GM21381 (cell line): ENCODE measurements around the gene NUP98.
"Not testable (repeated sequence)": the region's sequence is repeated elsewhere in the genome, so short reads cannot be mapped to it uniquely, and the experiment has no call there.

ENCODE experiments used
- ATAC-seq: cut with Tn5 transposase; IDR thresholded peaks from one replicate; pipeline ENCODE4 v1.9.1; 2021; ENCODE audit warnings: mild to moderate bottlenecking, moderate library complexity; ENCODE audit not compliant: unreplicated experiment

Gene NUP98

GRCh38 chr11:3827434-3828186 lies 30.3 kb upstream of the NUP98 start:
- ATAC-seq, result no peak

DNA sequence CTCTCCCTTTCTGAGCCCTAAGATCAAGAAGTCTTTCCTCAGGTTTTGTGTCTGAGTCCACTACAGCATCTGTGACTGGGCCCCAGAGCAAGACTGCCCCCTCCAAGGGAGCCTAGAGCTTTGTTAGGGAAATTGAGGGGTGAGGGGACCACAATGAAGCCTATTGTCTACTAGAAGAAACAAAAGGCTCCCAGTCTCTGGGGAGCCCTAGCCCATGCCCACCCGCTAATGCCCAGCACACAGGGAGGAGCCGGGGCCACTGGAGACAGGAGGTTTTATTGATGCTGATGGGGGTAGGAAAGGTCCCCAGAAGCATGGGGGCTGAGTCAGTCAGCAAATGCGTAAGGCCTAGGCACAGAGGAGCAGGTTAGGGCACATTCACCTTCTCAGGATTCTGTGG lies 29.4 kb upstream of the NUP98 start:
- ATAC-seq, result no peak

DNA sequence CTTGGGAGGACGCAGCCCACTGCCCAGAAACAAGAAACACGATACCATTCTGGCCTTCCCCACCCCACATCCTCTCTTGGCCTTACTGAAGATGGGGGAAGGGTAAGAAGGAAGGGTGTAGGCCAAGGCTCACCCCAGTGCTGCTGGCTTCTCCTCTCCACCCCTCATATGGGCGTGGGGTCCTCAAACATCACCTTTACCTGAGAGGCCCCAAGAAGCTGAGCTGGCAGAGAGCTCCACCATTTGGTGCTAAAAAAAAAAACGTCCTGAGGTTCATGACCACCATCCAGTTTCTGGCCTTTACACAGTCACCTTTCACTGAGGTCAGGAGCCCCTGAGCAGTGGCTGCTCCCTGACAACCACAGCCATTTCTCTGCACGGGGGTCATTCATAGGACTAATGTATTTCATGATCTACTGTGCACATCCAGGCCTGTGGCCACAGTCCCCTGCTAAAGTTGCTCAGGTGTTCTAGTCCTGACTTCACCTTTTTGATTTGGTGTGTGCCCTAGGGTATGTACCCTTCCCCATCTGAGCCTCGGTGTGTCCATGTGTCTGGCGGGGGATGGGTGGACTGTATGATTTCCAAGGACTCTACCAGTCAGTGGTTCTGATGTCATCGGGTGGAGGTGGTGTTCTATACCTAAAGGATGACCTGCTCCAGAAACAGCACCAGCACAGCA lies 28.3 kb upstream of the NUP98 start:
- ATAC-seq, result no peak

GRCh38 chr11:3824714-3825472 lies 27.5 kb upstream of the NUP98 start:
- peak; percentile 76 for ATAC-seq

DNA sequence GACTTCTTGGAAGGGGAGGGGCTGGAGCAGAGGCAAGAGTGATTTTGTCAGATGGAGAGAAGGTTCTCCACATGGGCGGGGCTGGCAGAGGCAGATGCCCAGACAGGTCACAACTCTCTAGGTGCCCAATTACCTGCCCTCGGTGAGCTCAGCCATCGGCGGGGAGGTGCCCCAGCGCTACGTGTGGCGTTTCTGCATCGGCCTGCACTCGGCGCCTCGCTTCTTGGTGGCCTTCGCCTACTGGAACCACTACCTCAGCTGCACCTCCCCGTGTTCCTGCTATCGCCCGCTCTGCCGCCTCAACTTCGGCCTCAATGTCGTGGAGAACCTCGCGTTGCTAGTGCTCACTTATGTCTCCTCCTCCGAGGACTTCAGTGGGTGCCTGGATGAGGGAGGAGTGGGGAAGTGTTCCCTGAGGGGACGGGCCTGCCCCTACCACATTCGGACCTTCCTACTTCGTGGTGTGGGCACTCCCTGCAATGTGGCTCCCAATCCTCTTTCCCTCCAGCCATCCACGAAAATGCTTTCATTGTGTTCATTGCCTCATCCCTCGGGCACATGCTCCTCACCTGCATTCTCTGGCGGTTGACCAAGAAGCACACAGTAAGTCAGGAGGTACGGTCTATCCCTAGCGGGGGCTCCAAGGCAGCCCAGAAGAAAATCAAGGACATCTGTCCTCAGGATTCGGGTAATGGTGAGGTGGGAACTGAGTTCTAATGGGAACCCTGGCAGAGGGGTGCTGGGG lies 26.6 kb upstream of the NUP98 start:
- ATAC-seq, result no peak

DNA sequence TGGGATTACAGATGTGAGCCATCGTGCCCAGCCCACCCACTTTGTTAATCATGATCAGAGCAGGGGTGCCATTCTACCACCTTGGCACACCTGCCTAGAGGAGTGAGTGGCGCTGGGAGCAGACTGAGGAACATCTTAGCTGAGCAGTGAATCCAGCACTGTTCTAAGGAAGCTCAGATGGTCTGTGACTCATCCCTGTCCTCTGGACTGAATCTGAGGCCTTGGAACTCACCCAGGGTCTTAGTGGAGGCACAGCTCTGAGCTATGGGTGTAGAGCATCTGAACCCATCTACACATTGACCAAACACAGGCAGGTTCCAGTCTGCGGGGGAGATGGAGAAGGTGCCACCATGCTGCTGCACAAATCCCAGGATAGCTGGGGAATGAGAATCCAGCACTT lies 25.9 kb upstream of the NUP98 start:
- no peak for ATAC-seq

- no peak for ATAC-seq
Observed at GRCh38 chr11:3822312-3822711, 25.0 kb upstream of the NUP98 start.

GRCh38 chr11:3820971-3821370 lies 23.6 kb upstream of the NUP98 start:
- ATAC-seq, result no peak

DNA sequence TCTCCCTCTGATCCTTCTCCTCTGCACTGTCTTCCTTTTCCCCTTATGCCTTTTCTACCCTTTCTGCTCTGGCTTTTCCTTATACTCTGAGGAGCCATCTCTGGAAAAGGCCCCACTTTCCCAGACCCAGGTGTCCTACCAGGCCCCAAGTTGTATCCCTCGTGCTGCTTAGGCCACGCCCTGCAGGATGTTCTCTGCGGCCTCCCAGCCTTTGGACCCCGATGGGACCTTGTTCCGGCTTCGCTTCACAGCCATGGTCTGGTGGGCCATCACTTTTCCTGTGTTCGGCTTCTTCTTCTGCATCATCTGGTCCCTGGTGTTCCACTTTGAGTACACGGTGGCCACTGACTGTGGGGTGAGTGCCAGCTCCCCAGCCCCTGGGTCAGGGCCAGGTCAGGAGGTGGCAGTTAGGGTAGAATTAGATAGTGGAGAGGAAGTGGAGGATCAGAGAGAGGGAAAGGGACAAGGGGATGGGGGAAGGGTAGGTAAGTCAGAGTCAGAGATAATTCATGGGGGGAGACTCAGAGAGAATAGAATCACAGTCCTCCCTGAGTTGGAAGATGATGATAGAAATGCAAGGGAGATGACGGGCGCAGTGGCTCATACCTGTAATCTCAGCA lies 19.9 kb upstream of the NUP98 start:
- no peak for ATAC-seq

GRCh38 chr11:3816673-3817072 lies 19.3 kb upstream of the NUP98 start:
- ATAC-seq, result no peak

DNA sequence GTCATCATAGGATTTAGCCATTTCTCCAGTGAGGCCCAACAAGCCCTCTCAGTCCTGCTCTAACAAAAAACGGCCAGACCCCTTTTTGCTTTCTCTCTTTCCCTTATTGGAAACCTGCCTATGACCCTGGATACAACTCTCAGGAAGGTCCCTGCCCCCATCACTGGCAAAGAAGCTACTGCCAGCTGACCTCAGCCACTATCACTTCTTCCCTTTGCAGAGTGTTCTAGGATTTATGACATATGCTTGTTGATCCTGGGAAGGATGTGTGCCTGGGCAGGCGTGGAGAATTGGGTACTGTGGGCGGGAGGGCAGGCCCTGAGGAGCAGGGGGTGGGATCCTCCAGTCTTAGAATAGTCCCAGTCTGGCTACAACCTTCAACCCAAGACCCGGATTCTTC lies 18.5 kb upstream of the NUP98 start:
- ATAC-seq, result no peak

- not testable (repeated sequence) for ATAC-seq
Observed at GRCh38 chr11:3814832-3815231, 17.5 kb upstream of the NUP98 start.

GRCh38 chr11:3810951-3811350 lies 13.6 kb upstream of the NUP98 start:
- ATAC-seq, result no peak

GRCh38 chr11:3810446-3810845 lies 13.1 kb upstream of the NUP98 start:
- no peak for ATAC-seq

DNA sequence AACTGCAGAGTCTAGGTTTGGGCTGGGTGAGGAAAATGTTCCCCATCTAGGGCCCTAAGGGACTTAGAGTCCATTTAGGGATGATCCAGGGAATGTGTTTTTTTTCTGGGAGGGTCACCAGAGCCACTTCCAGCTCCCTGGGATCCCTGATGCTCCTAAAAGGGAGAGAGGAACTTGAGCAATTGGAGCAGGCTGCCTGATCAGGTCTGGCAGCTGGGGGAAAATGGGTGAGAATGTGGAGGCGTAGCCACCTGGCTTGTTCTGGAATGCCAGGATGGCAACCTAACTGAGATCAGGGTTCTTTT lies 12.2 kb upstream of the NUP98 start:
- no peak for ATAC-seq

- ATAC-seq, result peak; percentile 72
Observed at GRCh38 chr11:3808861-3809623, 11.7 kb upstream of the NUP98 start.

DNA sequence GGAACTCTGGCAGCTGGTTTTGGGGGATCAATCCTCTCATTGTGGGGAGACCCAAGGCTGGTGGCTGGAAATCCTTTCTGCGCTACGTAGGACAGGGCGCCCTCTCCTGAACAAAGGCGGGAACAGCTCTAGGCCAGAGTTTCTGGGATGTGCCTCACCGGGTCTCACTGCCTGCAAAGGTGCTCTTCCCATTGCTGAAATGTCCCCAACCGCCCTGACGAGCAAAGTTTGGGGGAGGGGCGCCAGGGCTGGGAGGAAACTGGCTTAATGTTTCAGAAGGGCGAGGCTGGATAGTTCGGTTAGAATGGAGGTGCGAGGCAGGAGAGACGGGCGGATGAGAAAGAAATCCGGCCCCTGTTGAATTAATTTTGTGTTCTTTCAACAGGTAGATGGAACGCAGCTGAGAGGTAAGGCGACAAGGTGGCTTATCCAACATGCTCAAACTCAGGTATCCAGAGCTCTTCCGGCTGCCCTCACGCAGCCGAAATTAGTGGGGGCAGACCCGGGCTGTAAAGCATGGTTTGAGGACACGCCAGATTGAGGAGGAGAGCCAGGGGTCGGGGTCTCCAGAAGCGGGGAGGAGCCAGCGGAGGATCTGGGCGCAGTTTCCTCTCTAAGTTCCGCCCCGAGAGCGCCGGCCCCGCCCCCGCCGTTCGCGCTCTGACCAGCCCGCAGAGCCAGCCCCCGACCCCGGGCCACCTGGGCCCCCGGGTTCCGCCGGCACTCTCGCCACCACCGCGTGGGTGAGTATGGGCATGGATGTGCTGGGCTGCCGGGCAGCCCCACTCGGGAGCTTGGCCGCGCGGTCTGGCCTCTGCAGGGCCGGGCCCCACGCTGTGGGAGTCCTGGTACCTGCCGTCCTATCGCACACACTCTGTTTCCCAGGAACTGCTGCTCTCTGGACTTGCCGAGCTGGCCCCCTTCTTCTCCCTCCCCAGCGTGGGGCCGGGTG lies 10.8 kb upstream of the NUP98 start, which contains the start of gene PGAP2:
Gene PGAP2 (plus strand): TSS at position 652 of the 952 bp plus-strand sequence. CDS start 2,700 bp downstream, outside the sequence.
- ATAC-seq, result peak; percentile 72

GRCh38 chr11:3803726-3804495 lies 6.6 kb upstream of the NUP98 start:
- ATAC-seq, result no peak
